ENCODE measurements around the gene ESPNL. TPM values are rescaled to one million over a fixed set of nuclear protein-coding genes. Genes with fewer than 3 reads are reported as not detected.

ESPNL gene
- total RNA-seq, 2 donors from 2014 or later: 0.15 to 0.86 TPM

DNA sequence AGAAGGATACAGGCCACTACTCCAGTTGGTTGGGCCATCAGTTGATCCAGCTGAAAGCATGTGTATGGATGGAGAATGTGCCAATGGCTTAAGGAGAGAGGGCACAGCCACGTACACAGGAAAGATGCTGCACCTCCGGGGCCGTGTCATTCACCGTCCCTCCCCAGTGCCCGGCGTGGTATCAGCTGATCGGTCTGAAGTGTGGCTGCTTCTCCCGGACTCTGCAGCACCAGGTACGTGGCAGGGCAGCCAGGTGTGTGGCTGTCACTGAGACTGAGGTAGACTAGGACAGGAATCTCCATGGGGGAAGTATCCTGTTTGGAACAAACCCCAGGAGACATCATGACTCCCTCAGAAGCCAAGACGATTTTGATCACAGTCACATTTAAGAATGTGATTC, 54.4 kb downstream of the ESPNL start:
- no peak for TF ChIP-seq CTCF (conservative IDR thresholded peaks at IDR 0.05)
- no peaks in the 10 kb centered on the region for H3K9me3 ChIP-seq (ENCODE audit: control insufficient read depth, low read length)
- peaks cover 19% of the 10 kb centered on the region for H3K27me3 Mint-ChIP-seq (ENCODE audit: insufficient read depth)
- H3K4me3 ChIP-seq (ENCODE audit: low read length): no peak overlapping the region
- H3K4me1 ChIP-seq (ENCODE audit: control insufficient read depth, insufficient read depth, low read length): no peaks in the 10 kb centered on the region
- no peaks in the 10 kb centered on the region for H3K36me3 Mint-ChIP-seq (ENCODE audit: low read depth)
- H3K4me3 Mint-ChIP-seq: no peak overlapping the region
- peaks cover 4% of the 10 kb centered on the region for H3K9me3 Mint-ChIP-seq
- no peak for DNase-seq
- H3K27me3 ChIP-seq (ENCODE audit: control insufficient read depth, insufficient read depth, low read length, poor library complexity, severe bottlenecking): peaks cover 5% of the 10 kb centered on the region
- no peak overlapping the region for H3K9ac ChIP-seq (ENCODE audit: extremely low read depth, low read length, poor library complexity, severe bottlenecking)
- 94 to 96% methylated on average over 9 to 10 of the region's 10 CpGs for WGBS, 2 experiments (ENCODE audit: insufficient coverage in 1 of 2, insufficient read length in 1 of 2)
- no peak overlapping the region for H3K27ac Mint-ChIP-seq
- H3K27ac ChIP-seq (ENCODE audit: low read depth, low read length): no peak overlapping the region
- peaks cover 2% of the 10 kb centered on the region for H3K4me1 Mint-ChIP-seq
- no peaks in the 10 kb centered on the region for H3K36me3 ChIP-seq (ENCODE audit: control insufficient read depth, insufficient read depth, low read length)

DNA sequence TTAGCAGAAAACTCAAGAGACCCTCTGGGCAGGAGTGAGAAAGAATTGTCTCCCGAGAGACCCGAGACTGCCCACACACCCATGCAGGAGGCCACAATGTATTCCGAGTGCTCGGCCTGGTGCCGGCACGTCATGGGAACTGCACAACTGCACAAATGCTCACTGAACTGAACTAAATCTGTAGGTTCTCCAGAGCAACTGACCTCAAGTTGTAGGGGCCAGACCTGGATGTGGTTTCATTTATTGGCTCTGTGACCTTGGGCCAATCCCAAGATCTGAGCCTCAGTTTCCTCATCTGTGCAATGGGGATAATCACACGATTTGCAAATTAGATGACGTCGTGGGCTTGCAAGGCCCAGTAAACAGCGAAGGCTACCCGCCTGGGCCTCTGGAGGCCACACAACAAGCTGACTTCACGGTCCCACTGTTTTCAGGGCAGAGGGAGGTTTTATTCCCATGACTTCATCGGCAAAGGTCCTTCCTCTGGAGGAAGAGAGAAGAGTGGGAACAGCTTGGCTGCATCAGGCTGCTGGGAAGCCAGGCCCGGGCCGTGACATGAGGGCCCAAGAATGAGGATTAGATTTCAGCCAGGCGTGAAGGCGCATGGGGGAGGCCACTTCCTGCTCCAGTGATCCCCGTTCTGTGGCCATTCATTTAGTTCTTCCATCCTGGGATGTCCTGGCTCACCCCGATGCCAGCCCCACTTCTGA, 55.1 kb downstream of the ESPNL start:
- H3K9me3 Mint-ChIP-seq: peaks cover 4% of the 10 kb centered on the region
- no peak overlapping the region for H3K27ac Mint-ChIP-seq
- no peaks in the 10 kb centered on the region for H3K36me3 ChIP-seq (ENCODE audit: control insufficient read depth, insufficient read depth, low read length)
- no peak overlapping the region for H3K4me3 Mint-ChIP-seq
- no peaks in the 10 kb centered on the region for H3K9me3 ChIP-seq (ENCODE audit: control insufficient read depth, low read length)
- WGBS, 2 experiments (ENCODE audit: insufficient coverage in 1 of 2, insufficient read length in 1 of 2): 88 to 92% methylated on average over 17 to 19 of the region's 19 CpGs
- H3K36me3 Mint-ChIP-seq (ENCODE audit: low read depth): no peaks in the 10 kb centered on the region
- H3K4me3 ChIP-seq (ENCODE audit: low read length): no peak overlapping the region
- H3K27ac ChIP-seq (ENCODE audit: low read depth, low read length): no peak overlapping the region
- H3K4me1 Mint-ChIP-seq: peaks cover 2% of the 10 kb centered on the region
- TF ChIP-seq CTCF (conservative IDR thresholded peaks at IDR 0.05): no peak
- no peak for DNase-seq
- no peaks in the 10 kb centered on the region for H3K4me1 ChIP-seq (ENCODE audit: control insufficient read depth, insufficient read depth, low read length)
- peaks cover 25% of the 10 kb centered on the region for H3K27me3 Mint-ChIP-seq (ENCODE audit: insufficient read depth)
- H3K9ac ChIP-seq (ENCODE audit: extremely low read depth, low read length, poor library complexity, severe bottlenecking): no peak overlapping the region
- peaks cover 12% of the 10 kb centered on the region for H3K27me3 ChIP-seq (ENCODE audit: control insufficient read depth, insufficient read depth, low read length, poor library complexity, severe bottlenecking)

DNA sequence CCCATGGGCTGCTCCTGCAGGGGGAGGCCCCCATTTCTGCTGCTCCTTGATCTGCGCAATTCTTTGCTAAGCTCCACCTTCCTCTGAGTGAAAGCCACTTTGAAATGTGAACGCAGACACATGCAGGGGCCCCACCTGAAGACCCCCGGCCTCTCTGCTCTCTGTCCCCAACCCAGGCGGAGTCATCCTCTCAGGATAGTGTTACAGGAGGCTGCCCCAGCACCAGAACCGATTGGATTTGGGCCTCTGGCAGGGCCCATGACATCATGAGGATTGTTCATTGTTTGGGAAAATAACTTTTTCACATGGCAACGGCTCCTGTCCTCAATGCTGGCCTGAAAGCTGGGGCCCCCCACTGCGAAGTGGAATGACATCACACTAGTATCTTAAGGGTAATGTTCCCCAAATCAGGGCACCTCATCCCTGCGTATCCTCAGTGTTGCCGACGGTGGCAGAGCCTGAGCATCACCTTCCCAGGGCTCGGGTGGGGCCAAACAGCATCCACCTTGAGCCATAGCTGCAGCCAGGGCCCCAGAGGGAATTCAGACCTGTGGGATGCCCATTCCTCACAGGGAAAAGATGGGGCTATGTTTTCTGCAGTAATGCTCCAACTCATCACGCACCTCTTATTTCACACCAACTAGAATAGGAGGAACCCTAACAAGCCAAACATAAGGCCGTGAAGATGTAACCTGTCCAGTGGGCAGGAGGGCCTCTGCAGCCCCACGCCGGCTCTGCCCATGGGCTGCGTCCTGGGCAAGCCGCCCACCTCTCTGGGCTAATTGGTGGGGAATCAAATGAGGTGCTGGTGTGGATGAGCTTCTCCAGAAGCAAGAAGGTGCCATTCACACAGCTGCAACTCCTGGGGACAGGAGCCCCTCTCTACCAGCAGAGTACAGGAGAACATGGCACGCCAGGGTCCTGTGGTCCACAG, 55.9 kb downstream of the ESPNL start:
- Mint-ChIP-seq H3K27ac (no peak overlapping the region), H3K36me3 (ENCODE audit: low read depth) (no peaks in the 10 kb centered on the region), H3K4me3 (no peak overlapping the region), H3K27me3 (ENCODE audit: insufficient read depth) (peaks cover 32% of the 10 kb centered on the region), H3K4me1 (peaks cover 2% of the 10 kb centered on the region), H3K9me3 (peaks cover 4% of the 10 kb centered on the region)
- no peaks in the 10 kb centered on the region for H3K4me1 ChIP-seq (ENCODE audit: control insufficient read depth, insufficient read depth, low read length)
- no peak overlapping the region for H3K9ac ChIP-seq (ENCODE audit: extremely low read depth, low read length, poor library complexity, severe bottlenecking)
- no peaks in the 10 kb centered on the region for H3K36me3 ChIP-seq (ENCODE audit: control insufficient read depth, insufficient read depth, low read length)
- H3K4me3 ChIP-seq (ENCODE audit: low read length): no peak overlapping the region
- H3K9me3 ChIP-seq (ENCODE audit: control insufficient read depth, low read length): no peaks in the 10 kb centered on the region
- DNase-seq: no peak
- TF ChIP-seq CTCF (conservative IDR thresholded peaks at IDR 0.05): no peak
- H3K27me3 ChIP-seq (ENCODE audit: control insufficient read depth, insufficient read depth, low read length, poor library complexity, severe bottlenecking): peaks cover 20% of the 10 kb centered on the region
- WGBS, 2 experiments (ENCODE audit: insufficient coverage in 1 of 2, insufficient read length in 1 of 2): 84 to 85% methylated on average over 11 to 18 of the region's 18 CpGs
- no peak overlapping the region for H3K27ac ChIP-seq (ENCODE audit: low read depth, low read length)

Data from endodermal cell (in vitro differentiated cells).